Chondrocyte (in vitro differentiated cells): ENCODE measurements around the gene ZNF484. TPM values are rescaled to one million over a fixed set of nuclear protein-coding genes. Genes with fewer than 3 reads are reported as not detected.
A peak's percentile ranks its signal among the peaks of the same experiment; 100 is the strongest.
"Not testable (repeated sequence)": the region's sequence is repeated elsewhere in the genome, so short reads cannot be mapped to it uniquely, and the experiment has no call there.

Experiments used
- DNase-seq: peaks from one replicate; pipeline ENCODE4 v3.0.0; 2021; ENCODE audit warnings: mixed read lengths, low spot score
- H3K27ac Mint-ChIP-seq: one replicate; pipeline ENCODE4 v1.8.0; 2021; ENCODE audit warnings: mild to moderate bottlenecking, moderate library complexity, mixed read lengths; ENCODE audit not compliant: unreplicated experiment
- H3K27me3 Mint-ChIP-seq: 2 replicates; pipeline ENCODE4 v1.8.0; 2021; ENCODE audit warnings: low read depth, mixed read lengths
- H3K36me3 Mint-ChIP-seq: 2 replicates; pipeline ENCODE4 v1.8.0; 2021; ENCODE audit warnings: low read depth, mixed read lengths
- H3K4me1 Mint-ChIP-seq: 2 replicates; pipeline ENCODE4 v1.8.0; 2021; ENCODE audit warnings: low read depth, mild to moderate bottlenecking, mixed read lengths
- H3K4me3 Mint-ChIP-seq: one replicate; pipeline ENCODE4 v1.8.0; 2021; ENCODE audit warnings: mild to moderate bottlenecking, moderate library complexity, mixed read lengths; ENCODE audit not compliant: unreplicated experiment
- H3K9me3 Mint-ChIP-seq: 2 replicates; pipeline ENCODE4 v1.8.0; 2021; ENCODE audit warnings: low read depth, mixed read lengths
- total RNA-seq: library from RNA; stranded (reverse); gene quantifications from 3 replicates; pipeline ENCODE4 v1.2.1, GENCODE V29; 2021
- TF ChIP-seq, protein P1 (sequence below): fragments of 200-600 bp; sonication (generic); IDR thresholded peaks from 2 replicates; pipeline ENCODE4 v1.5.0; 2021; ENCODE audit warnings: antibody characterized with exemption, mild to moderate bottlenecking, moderate library complexity

The ZNF484 gene
- total RNA-seq, 1 donor from 2014 or later, result 8.8 TPM

DNA sequence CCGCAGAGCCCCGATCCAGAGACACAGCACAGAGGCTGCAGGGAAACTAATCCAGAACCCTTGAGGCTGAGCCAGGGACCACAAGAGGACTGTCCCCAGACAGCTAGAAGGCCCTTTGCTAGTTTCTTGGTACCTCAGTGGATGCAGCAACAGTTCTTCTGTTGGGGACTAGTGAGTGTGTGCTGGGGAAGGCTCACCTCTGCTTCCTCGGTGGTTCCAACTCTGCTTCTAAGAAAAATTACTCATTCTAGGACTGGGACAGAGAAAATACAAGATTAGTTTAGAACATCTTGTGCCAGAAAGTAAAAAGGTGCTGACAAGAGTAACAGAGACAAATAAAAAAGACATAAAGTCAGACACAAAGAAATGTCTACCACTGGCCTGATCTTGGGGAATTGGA is 19.5 kb upstream of the ZNF484 start:
- Mint-ChIP-seq H3K27me3 (peaks cover 9% of the 10 kb centered on the region), H3K27ac (no peak overlapping the region), H3K4me1 (no peaks in the 10 kb centered on the region), H3K4me3 (no peak overlapping the region), H3K36me3 (no peaks in the 10 kb centered on the region), H3K9me3 (no peaks in the 10 kb centered on the region)
- TF ChIP-seq, protein P1, sequence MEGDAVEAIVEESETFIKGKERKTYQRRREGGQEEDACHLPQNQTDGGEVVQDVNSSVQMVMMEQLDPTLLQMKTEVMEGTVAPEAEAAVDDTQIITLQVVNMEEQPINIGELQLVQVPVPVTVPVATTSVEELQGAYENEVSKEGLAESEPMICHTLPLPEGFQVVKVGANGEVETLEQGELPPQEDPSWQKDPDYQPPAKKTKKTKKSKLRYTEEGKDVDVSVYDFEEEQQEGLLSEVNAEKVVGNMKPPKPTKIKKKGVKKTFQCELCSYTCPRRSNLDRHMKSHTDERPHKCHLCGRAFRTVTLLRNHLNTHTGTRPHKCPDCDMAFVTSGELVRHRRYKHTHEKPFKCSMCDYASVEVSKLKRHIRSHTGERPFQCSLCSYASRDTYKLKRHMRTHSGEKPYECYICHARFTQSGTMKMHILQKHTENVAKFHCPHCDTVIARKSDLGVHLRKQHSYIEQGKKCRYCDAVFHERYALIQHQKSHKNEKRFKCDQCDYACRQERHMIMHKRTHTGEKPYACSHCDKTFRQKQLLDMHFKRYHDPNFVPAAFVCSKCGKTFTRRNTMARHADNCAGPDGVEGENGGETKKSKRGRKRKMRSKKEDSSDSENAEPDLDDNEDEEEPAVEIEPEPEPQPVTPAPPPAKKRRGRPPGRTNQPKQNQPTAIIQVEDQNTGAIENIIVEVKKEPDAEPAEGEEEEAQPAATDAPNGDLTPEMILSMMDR, result no peak
- DNase-seq, result no peak

DNA sequence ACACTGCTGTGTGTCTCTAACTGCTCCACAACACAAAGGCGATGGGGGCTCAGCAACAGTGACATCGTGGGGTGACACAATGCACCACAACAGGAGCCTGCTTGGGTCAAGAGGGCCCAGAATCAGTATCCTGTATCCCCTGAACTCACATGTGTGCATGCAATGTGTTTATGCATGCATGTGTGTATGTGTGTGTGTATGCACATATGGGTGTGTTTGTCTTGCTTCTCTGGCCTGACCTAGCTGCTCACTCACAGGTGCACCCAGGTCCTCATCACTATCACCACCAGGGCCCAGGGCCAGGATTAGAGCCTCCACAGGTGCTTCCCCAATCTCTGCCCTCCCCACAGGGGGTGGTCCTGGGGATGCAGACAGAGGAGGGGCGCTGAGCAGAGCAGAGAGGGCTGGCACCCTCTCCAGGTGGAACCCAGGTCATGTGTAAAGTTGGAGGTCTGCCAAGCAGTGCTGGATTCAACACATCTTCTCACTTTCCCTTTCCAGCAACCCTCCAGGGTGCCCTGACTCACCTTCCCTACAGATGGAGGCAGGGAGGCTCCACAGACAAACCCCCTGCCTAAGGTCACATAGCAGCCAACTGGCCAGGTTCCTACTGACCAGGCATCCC is 18.1 kb upstream of the ZNF484 start:
- no peak overlapping the region for H3K4me3 Mint-ChIP-seq
- no peaks in the 10 kb centered on the region for H3K36me3 Mint-ChIP-seq
- DNase-seq, result peak; percentile 54
- TF ChIP-seq, protein P1, result no peak
- no peaks in the 10 kb centered on the region for H3K9me3 Mint-ChIP-seq
- H3K27me3 Mint-ChIP-seq, result peaks cover 9% of the 10 kb centered on the region
- H3K27ac Mint-ChIP-seq, result no peak overlapping the region
- no peaks in the 10 kb centered on the region for H3K4me1 Mint-ChIP-seq

DNA sequence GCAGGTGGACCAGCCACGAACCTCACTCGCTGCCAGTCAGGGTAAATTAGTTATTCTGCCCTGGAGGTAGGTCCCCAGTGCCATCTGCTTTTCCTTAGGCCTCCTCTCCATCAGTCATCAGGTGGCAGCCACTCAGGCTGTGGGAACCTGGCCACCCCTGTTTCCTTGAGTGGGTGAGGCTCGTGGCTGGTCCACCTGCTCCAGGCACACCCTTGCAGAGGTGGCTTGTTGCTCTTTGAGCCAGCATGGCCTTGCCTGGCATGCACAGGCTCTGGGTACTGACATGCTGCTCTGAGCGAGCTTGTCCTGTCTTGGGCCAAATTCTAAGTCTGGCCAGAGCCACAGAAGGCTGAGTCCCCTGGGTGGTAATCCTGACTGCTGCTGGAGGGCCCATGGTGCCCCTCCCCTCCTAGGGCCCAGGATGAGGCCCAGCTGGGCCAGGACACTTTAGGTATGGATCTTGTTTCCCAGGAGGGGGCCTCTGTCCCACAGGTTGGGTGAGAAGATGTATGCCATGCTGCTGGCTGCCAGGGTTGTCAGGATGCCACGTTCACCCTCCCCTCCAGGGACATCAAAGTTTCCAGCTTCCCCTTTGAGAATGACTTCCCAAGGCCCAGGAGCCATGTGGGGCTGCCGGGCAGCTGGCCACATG is 17.0 kb upstream of the ZNF484 start:
- peaks cover 11% of the 10 kb centered on the region for H3K27me3 Mint-ChIP-seq
- peak; percentile 66 for DNase-seq
- H3K9me3 Mint-ChIP-seq, result no peaks in the 10 kb centered on the region
- no peak overlapping the region for H3K4me3 Mint-ChIP-seq
- H3K4me1 Mint-ChIP-seq, result no peaks in the 10 kb centered on the region
- H3K27ac Mint-ChIP-seq, result no peak overlapping the region
- no peaks in the 10 kb centered on the region for H3K36me3 Mint-ChIP-seq
- TF ChIP-seq, protein P1, result no peak

DNA sequence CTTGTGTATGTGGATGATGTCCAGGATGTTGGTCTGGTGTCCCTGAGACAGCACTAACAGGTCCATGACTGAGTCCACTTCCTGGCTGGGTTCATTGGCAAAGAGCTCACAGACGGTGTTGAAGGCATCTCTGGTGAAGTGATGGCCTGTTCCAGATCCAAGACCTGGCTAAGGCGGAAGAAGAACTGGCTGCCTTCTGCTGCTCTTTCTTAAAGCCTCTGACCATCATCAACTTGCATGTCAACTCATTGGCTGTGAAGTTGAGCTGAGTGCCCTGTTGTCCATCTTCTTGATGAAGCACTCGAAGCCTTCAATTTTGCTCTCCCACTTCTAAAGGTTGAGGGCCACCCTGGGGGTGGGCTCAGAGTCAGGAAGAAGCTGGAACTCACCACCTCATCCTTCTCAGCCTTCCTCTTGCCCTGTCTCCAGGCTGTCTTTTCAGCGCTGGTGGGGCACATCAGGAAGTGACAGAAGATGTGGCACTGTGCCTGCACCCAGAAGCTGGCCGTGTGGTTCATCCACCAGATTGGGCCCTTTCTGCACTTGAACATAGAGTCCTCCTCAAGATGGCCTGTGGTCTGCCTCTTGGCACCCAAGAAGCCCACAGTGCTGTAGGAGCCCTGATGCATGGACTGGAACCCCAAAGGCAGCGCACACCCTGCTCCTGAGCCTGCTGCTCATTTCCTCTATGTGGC is 16.2 kb upstream of the ZNF484 start:
- H3K36me3 Mint-ChIP-seq, DNase-seq, H3K4me1 Mint-ChIP-seq, H3K27ac Mint-ChIP-seq, H3K4me3 Mint-ChIP-seq, H3K9me3 Mint-ChIP-seq: not testable (repeated sequence)
- peaks cover 14% of the 10 kb centered on the region for H3K27me3 Mint-ChIP-seq

DNA sequence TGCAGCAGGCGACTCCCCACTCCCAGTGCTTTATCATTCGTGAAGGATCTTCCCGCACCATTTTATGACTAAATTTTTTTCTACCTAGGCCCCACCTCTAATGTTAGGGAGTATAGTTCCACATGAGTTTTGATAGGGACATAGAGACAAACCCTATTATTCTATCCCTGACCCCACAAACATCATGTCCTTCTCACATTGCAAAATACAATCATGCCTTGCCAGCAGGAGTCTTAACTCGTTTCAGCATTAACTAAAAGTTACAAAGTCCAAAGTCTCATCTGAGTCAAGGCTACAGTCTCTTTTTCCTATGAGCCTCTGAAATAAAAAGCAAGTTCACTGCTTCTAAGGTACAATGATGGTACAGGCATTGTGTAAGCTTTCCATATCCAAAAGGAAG is 14.4 kb upstream of the ZNF484 start:
- H3K27ac Mint-ChIP-seq, H3K36me3 Mint-ChIP-seq, H3K4me3 Mint-ChIP-seq, H3K9me3 Mint-ChIP-seq, H3K4me1 Mint-ChIP-seq, DNase-seq: not testable (repeated sequence)
- peaks cover 22% of the 10 kb centered on the region for H3K27me3 Mint-ChIP-seq

DNA sequence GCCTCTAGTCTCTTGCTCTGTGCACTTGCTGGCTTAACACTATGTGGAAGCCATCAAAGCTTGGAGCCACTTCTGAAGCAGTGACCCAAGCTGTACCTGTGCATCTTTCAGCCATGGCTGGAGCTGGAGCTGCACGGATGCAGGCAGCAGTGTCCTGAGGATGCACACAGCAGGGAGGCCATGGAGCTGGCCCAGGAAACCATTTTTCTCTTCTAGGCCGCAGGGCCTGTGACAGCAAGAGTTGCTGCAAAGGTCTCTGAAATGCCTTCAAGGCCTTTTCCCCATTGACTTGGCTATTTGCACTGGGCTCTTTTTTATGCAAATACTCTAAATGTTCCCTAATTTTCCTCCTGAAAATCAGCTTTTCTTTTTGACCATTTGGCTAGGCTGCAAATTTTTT is 12.9 kb upstream of the ZNF484 start:
- Mint-ChIP-seq H3K27ac (no peak overlapping the region), H3K27me3 (peaks cover 29% of the 10 kb centered on the region)
- TF ChIP-seq, protein P1, result no peak

More for the DNA sequence above, 12.9 kb upstream of the ZNF484 start:
- peaks cover 2% of the 10 kb centered on the region for H3K36me3 Mint-ChIP-seq
- H3K9me3 Mint-ChIP-seq, result no peaks in the 10 kb centered on the region
- no peak for DNase-seq
- no peaks in the 10 kb centered on the region for H3K4me1 Mint-ChIP-seq
- no peak overlapping the region for H3K4me3 Mint-ChIP-seq
